Measurements from ENCODE around the gene RABGAP1.

GRCh38 chr9:123035791-123036190, 95.0 kb downstream of the RABGAP1 start:
- TF ChIP-seq ATF3 (IDR thresholded peaks at IDR 0.05; ENCODE audit: borderline replicate concordance, extremely low read depth, low read depth, low read length) (no peak), NBN (IDR thresholded peaks at IDR 0.05) (no peak), SP1 (IDR thresholded peaks at IDR 0.05; ENCODE audit: low read depth, low read length) (no peak), ATF2 (IDR thresholded peaks at IDR 0.05; ENCODE audit: low read length) (no peak), EZH2 (IDR thresholded peaks at IDR 0.05; ENCODE audit: borderline replicate concordance, control insufficient read depth, low read depth, low read length) (no peak), TCF12 (IDR thresholded peaks at IDR 0.05; ENCODE audit: low read depth, low read length) (no peak), RAD21 (IDR thresholded peaks at IDR 0.05; ENCODE audit: insufficient read depth, low read depth, low read length) (no peak)
- TF ChIP-seq, protein P1, sequence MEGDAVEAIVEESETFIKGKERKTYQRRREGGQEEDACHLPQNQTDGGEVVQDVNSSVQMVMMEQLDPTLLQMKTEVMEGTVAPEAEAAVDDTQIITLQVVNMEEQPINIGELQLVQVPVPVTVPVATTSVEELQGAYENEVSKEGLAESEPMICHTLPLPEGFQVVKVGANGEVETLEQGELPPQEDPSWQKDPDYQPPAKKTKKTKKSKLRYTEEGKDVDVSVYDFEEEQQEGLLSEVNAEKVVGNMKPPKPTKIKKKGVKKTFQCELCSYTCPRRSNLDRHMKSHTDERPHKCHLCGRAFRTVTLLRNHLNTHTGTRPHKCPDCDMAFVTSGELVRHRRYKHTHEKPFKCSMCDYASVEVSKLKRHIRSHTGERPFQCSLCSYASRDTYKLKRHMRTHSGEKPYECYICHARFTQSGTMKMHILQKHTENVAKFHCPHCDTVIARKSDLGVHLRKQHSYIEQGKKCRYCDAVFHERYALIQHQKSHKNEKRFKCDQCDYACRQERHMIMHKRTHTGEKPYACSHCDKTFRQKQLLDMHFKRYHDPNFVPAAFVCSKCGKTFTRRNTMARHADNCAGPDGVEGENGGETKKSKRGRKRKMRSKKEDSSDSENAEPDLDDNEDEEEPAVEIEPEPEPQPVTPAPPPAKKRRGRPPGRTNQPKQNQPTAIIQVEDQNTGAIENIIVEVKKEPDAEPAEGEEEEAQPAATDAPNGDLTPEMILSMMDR (IDR thresholded peaks at IDR 0.05 in 2 of 3, conservative IDR thresholded peaks at IDR 0.05 in 1 of 3; ENCODE audit: control insufficient read depth in 2 of 3, extremely low read depth in 1 of 3, insufficient read depth in 1 of 3, low read depth in 3 of 3, low read length in 3 of 3): no peak
